Sigmoid colon (tissue), 7 donors: Measurements from ENCODE around the gene RAMP1. TPM values are rescaled to one million over a fixed set of nuclear protein-coding genes. Genes with fewer than 3 reads are reported as not detected.

Experiments used
- DNase-seq: peaks from one replicate; pipeline ENCODE4 v3.0.0-alpha.2; 2019
- H3K27ac ChIP-seq, 4 donors: fragments of 200-600 bp; sonication (generic); one replicate each; pipeline ENCODE4 v1.5.1; 2016 to 2019; ENCODE audit warnings: mild to moderate bottlenecking in 1 of 4
- H3K27me3 ChIP-seq, 3 donors: fragments of 200-600 bp; sonication (generic); one replicate each; pipeline ENCODE4 v1.5.1; 2019; ENCODE audit warnings: mild to moderate bottlenecking in 1 of 3
- H3K36me3 ChIP-seq, 4 donors: fragments of 200-600 bp; sonication (generic); one replicate each; pipeline ENCODE4 v1.5.1; 2016 to 2019
- H3K4me1 ChIP-seq, 4 donors: fragments of 200-600 bp; sonication (generic); one replicate each; pipeline ENCODE4 v1.5.1; 2017 to 2019
- H3K4me3 ChIP-seq, 4 donors: fragments of 200-600 bp; sonication (generic); one replicate each; pipeline ENCODE4 v1.5.1; 2017 to 2019; ENCODE audit warnings: mild to moderate bottlenecking in 2 of 4, moderate library complexity in 1 of 4
- H3K9me3 ChIP-seq, 4 donors: fragments of 200-600 bp in 3 of 4; sonication (generic) in 3 of 4; one replicate each; pipeline versions ENCODE4 v1.5.1 to v1.6.1; 2013 to 2019
- CTCF ChIP-seq, 4 experiments: fragments of 450-650 bp in 3 of 4; fragments of 200-600 bp in 1 of 4; IDR thresholded peaks; one replicate each; pipeline ENCODE4 v1.5.1; 2016 to 2019; ENCODE audit warnings: antibody characterized with exemption in 4 of 4, mild to moderate bottlenecking in 3 of 4, moderate library complexity in 2 of 4
- EP300 ChIP-seq, 4 donors: sonication (generic); formaldehyde crosslinking; IDR thresholded peaks; one replicate each; pipeline ENCODE4 v1.6.1; 2017; ENCODE audit warnings: antibody characterized with exemption in 4 of 4
- POLR2A ChIP-seq, 2 donors: fragments of 450-650 bp; IDR thresholded peaks; one replicate each; pipeline ENCODE4 v1.6.1; 2016; ENCODE audit warnings: antibody characterized with exemption in 2 of 2, mild to moderate bottlenecking in 2 of 2, moderate library complexity in 2 of 2
- POLR2AphosphoS5 ChIP-seq, 4 donors: sonication (generic); formaldehyde crosslinking; IDR thresholded peaks; one replicate each; pipeline ENCODE4 v1.6.1; 2017; ENCODE audit warnings: antibody characterized with exemption in 4 of 4
- WGBS, 2 donors: extraction: QIAGEN DNeasy Blood & Tissue Kit; methylation state at CpG; one replicate each; pipeline ENCODE4 v1.1.7; 2013; 5-methylcytosine and 5-hydroxymethylcytosine counted together
- intact Hi-C: fragments of 100-400 bp; cut with DNase I; formaldehyde crosslinking; loops from one replicate; pipeline ENCODE4 v1.15.1; 2023
- polyA plus RNA-seq, 3 donors: library from polyadenylated mRNA; stranded (reverse); fragments of 200-250 nt; gene quantifications; one replicate each; pipeline ENCODE4 v1.2.3, GENCODE V29; 2013
- total RNA-seq, 4 donors: library from RNA; depleted of rRNA; stranded (reverse); fragments of >200 nt; gene quantifications; one replicate each; pipeline ENCODE4 v1.1.0, GENCODE V29; 2016
- donor health status: healthy with polysubstance abuse.
- donor health status: Bipolar disorder and iron deficiency.
- donor health status: healthy.

The RAMP1 gene
- total and polyA plus RNA-seq, 7 donors: 13.2 to 788 (median 372) TPM; not detected in 1

- H3K4me3 ChIP-seq: no peak overlapping the region
- WGBS, 2 donors: 88 to 93% methylated on average over 27 of the region's 27 CpGs
- H3K27me3 ChIP-seq: no peaks in the 10 kb centered on the region
- peak; percentile 95 for DNase-seq
- peaks cover 0 to 5% (median 0%) of the 10 kb centered on the region in 4 donors for H3K36me3 ChIP-seq
- TF ChIP-seq EP300 (IDR thresholded peaks at IDR 0.05): peak; percentile 34 to 86 (median 76)
- no peak for TF ChIP-seq POLR2A (IDR thresholded peaks at IDR 0.05)
- TF ChIP-seq CTCF (IDR thresholded peaks at IDR 0.05): no peak
- peak; percentile 65 to 76 (median 70) for TF ChIP-seq POLR2AphosphoS5 (IDR thresholded peaks at IDR 0.05)
- H3K9me3 ChIP-seq: no peaks in the 10 kb centered on the region
- intact Hi-C loops: loop anchor here (2.0 kb wide), 1 partner anchor 33 kb away; no protein-coding TSS in a partner anchor
- H3K27ac ChIP-seq: peak overlapping the region; percentile 91 to 97 (median 96)
- H3K4me1 ChIP-seq: peaks cover 0 to 87% (median 79%) of the 10 kb centered on the region in 4 donors
Observed at GRCh38 chr2:237895544-237896506, 36.4 kb downstream of the RAMP1 start.

GRCh38 chr2:237896507-237896892 is 37.1 kb downstream of the RAMP1 start:
- no peaks in the 10 kb centered on the region for H3K9me3 ChIP-seq
- no peaks in the 10 kb centered on the region for H3K27me3 ChIP-seq
- WGBS, 2 donors: 85 to 88% methylated on average over 7 of the region's 7 CpGs
- H3K4me3 ChIP-seq: no peak overlapping the region
- no peak for DNase-seq
- intact Hi-C loops: no loop called here
- H3K27ac ChIP-seq: peak overlapping the region; percentile 91 to 97 (median 96)
- TF ChIP-seq POLR2A (IDR thresholded peaks at IDR 0.05) (no peak), CTCF (IDR thresholded peaks at IDR 0.05) (no peak), EP300 (IDR thresholded peaks at IDR 0.05) (no peak), POLR2AphosphoS5 (IDR thresholded peaks at IDR 0.05) (no peak)
- H3K36me3 ChIP-seq: peaks cover 0 to 11% (median 0%) of the 10 kb centered on the region in 4 donors
- peaks cover 0 to 93% (median 86%) of the 10 kb centered on the region in 4 donors for H3K4me1 ChIP-seq

- no peak overlapping the region for H3K4me3 ChIP-seq
- WGBS, 2 donors: 93 to 94% methylated on average over 10 of the region's 10 CpGs
- no peaks in the 10 kb centered on the region for H3K9me3 ChIP-seq
- peaks cover 0 to 94% (median 91%) of the 10 kb centered on the region in 4 donors for H3K4me1 ChIP-seq
- no peak for TF ChIP-seq POLR2A (IDR thresholded peaks at IDR 0.05)
- peak overlapping the region; percentile 91 to 97 (median 96) for H3K27ac ChIP-seq
- no peaks in the 10 kb centered on the region for H3K27me3 ChIP-seq
- intact Hi-C loops: no loop called here
- peaks cover 0 to 11% (median 0%) of the 10 kb centered on the region in 4 donors for H3K36me3 ChIP-seq
- DNase-seq: peak; percentile 64
Observed at GRCh38 chr2:237896956-237897355, 37.5 kb downstream of the RAMP1 start.

- peaks cover 0 to 89% (median 87%) of the 10 kb centered on the region in 4 donors for H3K4me1 ChIP-seq
- WGBS, 2 donors: 88 to 95% methylated on average over 1 of the region's 1 CpG
- no peaks in the 10 kb centered on the region for H3K27me3 ChIP-seq
- H3K4me3 ChIP-seq: no peak overlapping the region
- H3K27ac ChIP-seq: peak overlapping the region; percentile 91 to 97 (median 96)
- peaks cover 0 to 16% (median 0%) of the 10 kb centered on the region in 4 donors for H3K36me3 ChIP-seq
- TF ChIP-seq CTCF (IDR thresholded peaks at IDR 0.05) (no peak), POLR2A (IDR thresholded peaks at IDR 0.05) (no peak), POLR2AphosphoS5 (IDR thresholded peaks at IDR 0.05) (no peak), EP300 (IDR thresholded peaks at IDR 0.05) (no peak)
- DNase-seq: no peak
- intact Hi-C loops: no loop called here
- no peaks in the 10 kb centered on the region for H3K9me3 ChIP-seq
Observed at GRCh38 chr2:237898057-237898414, 38.6 kb downstream of the RAMP1 start.
